ENCODE measurements around the gene RGMA. TPM values are rescaled to one million over a fixed set of nuclear protein-coding genes. Genes with fewer than 3 reads are reported as not detected.
"Not testable (repeated sequence)": the region's sequence is repeated elsewhere in the genome, so short reads cannot be mapped to it uniquely, and the experiment has no call there.

Gene RGMA
- total RNA-seq, 4 donors from 2014 or later, result 28.2 to 110 (median 45.6) TPM

GRCh38 chr15:93040288-93041158, 48.5 kb downstream of the RGMA start:
- H3K4me1 ChIP-seq, result peaks cover 0 to 38% (median 14%) of the 10 kb centered on the region in 4 donors
- H3K27me3 ChIP-seq, result no peaks in the 10 kb centered on the region
- TF ChIP-seq CTCF (IDR thresholded peaks at IDR 0.05), result no peak
- DNase-seq (ENCODE audit: low spot score in 2 of 2), result peak in 1 of 2 donors; percentile 10
- no peak overlapping the region for H3K4me3 ChIP-seq
- H3K36me3 ChIP-seq, result peaks cover 0 to 47% (median 0%) of the 10 kb centered on the region in 3 donors
- WGBS, 2 donors, result 84 to 95% methylated on average over 20 of the region's 20 CpGs
- H3K27ac ChIP-seq, result no peak overlapping the region
- no peaks in the 10 kb centered on the region for H3K9me3 ChIP-seq

GRCh38 chr15:93039562-93040287, 49.3 kb downstream of the RGMA start:
- peaks cover 0 to 38% (median 14%) of the 10 kb centered on the region in 4 donors for H3K4me1 ChIP-seq
- 92 to 94% methylated on average over 13 of the region's 13 CpGs for WGBS, 2 donors
- H3K9me3 ChIP-seq, H3K27me3 ChIP-seq, H3K4me3 ChIP-seq, H3K27ac ChIP-seq: not testable (repeated sequence)
- H3K36me3 ChIP-seq, result peaks cover 0 to 39% (median 0%) of the 10 kb centered on the region in 3 donors
- DNase-seq (ENCODE audit: low spot score in 2 of 2), result peak in 1 of 2 donors; percentile 9

- Histone ChIP-seq H3K27ac (peak overlapping the region in 2 of 4 donors; percentile 6 to 42), H3K9me3 (no peaks in the 10 kb centered on the region), H3K4me3 (no peak overlapping the region), H3K4me1 (peaks cover 0 to 25% (median 14%) of the 10 kb centered on the region in 4 donors), H3K36me3 (peaks cover 0 to 23% (median 0%) of the 10 kb centered on the region in 3 donors), H3K27me3 (no peaks in the 10 kb centered on the region)
- DNase-seq (ENCODE audit: low spot score in 2 of 2), result peak in 1 of 2 donors; percentile 13
- 63 to 71% methylated on average over 17 to 20 of the region's 20 CpGs for WGBS, 2 donors
- TF ChIP-seq CTCF (IDR thresholded peaks at IDR 0.05), result no peak
Observed at GRCh38 chr15:93037820-93038705, 50.9 kb downstream of the RGMA start.

GRCh38 chr15:93036951-93037819, 51.8 kb downstream of the RGMA start:
- TF ChIP-seq CTCF (IDR thresholded peaks at IDR 0.05) (peak in 4 of 5 experiments; percentile 22 to 36 (median 28)), EP300 (IDR thresholded peaks at IDR 0.05) (peak in 1 of 2 donors; percentile 66), POLR2A (IDR thresholded peaks at IDR 0.05) (no peak)
- Histone ChIP-seq H3K9me3 (no peaks in the 10 kb centered on the region), H3K4me3 (no peak overlapping the region), H3K36me3 (peaks cover 0 to 16% (median 0%) of the 10 kb centered on the region in 3 donors), H3K27me3 (no peaks in the 10 kb centered on the region), H3K27ac (peak overlapping the region in 2 of 4 donors; percentile 6 to 42), H3K4me1 (peaks cover 0 to 25% (median 14%) of the 10 kb centered on the region in 4 donors)
- 65% methylated on average over 27 to 28 of the region's 29 CpGs for WGBS, 2 donors
- peak; percentile 62 to 67 for DNase-seq (ENCODE audit: low spot score in 2 of 2)

Data from tibial nerve (tissue), 4 donors.